Measurements from ENCODE around the gene LEP.

LEP gene

GRCh38 chr7:128242661-128243060, 1.6 kb downstream of the LEP start:
- no peak overlapping the region for H3K4me3 ChIP-seq (ENCODE audit: low read depth, low read length)
- no peak for DNase-seq (ENCODE audit: low read depth)

DNA sequence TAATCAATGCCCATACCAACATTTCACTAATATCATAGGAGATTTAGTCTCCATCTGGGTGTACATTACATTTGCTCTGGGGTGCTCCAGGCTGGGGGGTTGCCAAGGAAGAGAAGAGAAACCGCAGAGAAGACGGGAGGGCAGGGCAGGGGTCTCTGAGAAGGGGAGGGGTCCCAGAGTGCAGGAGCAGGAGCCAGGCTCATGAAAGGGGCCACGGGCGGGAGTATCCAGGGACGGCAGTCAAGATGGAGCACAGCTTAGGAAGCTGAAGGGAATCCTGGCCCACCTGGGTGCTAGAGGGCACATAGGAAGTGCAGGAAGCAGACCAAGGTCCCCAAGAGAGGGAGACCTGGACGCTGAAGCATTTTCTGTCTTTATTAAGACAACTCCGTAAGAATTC, 2.2 kb downstream of the LEP start:
- H3K4me3 ChIP-seq (ENCODE audit: low read depth, low read length): no peak overlapping the region

GRCh38 chr7:128244861-128245260, 3.8 kb downstream of the LEP start:
- no peak for DNase-seq (ENCODE audit: low read depth)
- no peak overlapping the region for H3K4me3 ChIP-seq (ENCODE audit: low read depth, low read length)

More for the DNA sequence above, 2.2 kb downstream of the LEP start:
- no peak for DNase-seq (ENCODE audit: low read depth)

DNA sequence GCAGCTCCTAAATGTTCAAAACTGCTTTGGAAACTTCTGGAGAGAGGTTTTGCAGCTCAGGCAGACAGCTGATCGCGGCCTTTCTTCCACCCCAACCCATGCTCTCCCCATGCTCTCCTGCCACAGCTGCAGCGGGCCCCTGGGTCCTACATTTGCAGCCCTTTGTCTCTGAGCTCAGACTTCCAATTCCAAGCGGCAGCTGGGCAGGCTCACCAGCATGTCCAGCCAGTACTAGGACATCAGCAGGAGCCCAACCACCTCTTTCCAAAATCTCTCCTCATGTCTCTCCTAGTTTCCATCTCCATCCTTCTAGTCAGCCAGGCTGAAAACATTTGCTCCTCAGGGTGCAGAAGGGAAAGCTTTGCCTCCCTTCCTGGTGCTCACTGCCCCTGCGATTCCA, 6.0 kb downstream of the LEP start:
- H3K4me3 ChIP-seq (ENCODE audit: low read depth, low read length): no peak overlapping the region
- DNase-seq (ENCODE audit: low read depth): no peak

DNA sequence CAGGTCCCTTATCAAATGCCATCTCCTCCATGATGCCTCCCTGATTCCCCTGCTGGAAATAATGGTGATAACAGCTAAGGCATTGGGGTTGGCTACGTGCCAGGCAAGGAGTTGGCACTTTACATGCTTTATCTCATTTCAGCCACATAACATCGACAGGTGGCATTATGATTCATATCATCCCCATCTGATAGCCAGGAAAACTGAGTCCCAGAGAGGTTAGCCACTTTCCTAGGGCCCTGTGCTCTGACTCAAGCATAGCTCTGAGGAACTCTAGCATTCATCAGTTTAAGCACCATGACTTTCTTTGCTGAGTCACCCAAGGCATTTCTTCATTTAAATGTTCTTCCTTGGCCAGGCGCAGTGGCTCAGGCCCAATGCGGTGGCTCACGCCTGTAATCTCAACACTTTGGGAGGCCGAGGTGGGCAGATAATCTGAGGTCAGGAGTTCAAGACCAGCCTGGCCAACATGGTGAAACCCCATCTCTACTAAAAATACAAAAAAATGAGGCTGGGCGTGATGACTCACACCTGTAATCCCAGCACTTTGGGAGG, 6.6 kb downstream of the LEP start:
- DNase-seq (ENCODE audit: low read depth): no peak
- no peak overlapping the region for H3K4me3 ChIP-seq (ENCODE audit: low read depth, low read length)

- H3K4me3 ChIP-seq (ENCODE audit: low read depth, low read length): no peak overlapping the region
- DNase-seq (ENCODE audit: low read depth): no peak
Observed at GRCh38 chr7:128251337-128251736, 10.3 kb downstream of the LEP start.

DNA sequence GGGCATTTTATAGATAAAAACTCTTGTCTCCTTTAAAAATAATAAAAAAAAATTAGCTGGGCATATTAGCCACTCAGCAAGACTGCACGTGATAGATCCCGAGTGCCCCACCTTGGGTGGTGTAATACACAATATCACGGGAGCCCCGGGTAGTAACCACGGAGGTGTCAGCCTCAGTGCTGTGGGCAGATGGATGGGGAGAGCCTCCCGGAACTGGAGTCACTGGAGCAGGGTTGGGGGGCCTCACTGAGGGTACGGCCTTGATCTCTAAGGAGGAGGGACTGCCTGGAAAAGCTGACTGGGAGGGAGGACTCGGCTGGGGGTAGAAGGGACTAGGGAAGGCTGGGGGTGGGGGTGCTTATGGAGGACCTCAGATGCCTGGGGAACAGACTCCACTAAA, 12.6 kb downstream of the LEP start:
- no peak overlapping the region for H3K4me3 ChIP-seq (ENCODE audit: low read depth, low read length)
- DNase-seq (ENCODE audit: low read depth): no peak

DNA sequence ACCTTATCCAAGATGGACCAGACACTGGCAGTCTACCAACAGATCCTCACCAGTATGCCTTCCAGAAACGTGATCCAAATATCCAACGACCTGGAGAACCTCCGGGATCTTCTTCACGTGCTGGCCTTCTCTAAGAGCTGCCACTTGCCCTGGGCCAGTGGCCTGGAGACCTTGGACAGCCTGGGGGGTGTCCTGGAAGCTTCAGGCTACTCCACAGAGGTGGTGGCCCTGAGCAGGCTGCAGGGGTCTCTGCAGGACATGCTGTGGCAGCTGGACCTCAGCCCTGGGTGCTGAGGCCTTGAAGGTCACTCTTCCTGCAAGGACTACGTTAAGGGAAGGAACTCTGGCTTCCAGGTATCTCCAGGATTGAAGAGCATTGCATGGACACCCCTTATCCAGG, 13.4 kb downstream of the LEP start:
- no peak for DNase-seq (ENCODE audit: low read depth)
- H3K4me3 ChIP-seq (ENCODE audit: low read depth, low read length): no peak overlapping the region

GRCh38 chr7:128255271-128255670, 14.2 kb downstream of the LEP start:
- no peak overlapping the region for H3K4me3 ChIP-seq (ENCODE audit: low read depth, low read length)
- DNase-seq (ENCODE audit: low read depth): no peak

DNA sequence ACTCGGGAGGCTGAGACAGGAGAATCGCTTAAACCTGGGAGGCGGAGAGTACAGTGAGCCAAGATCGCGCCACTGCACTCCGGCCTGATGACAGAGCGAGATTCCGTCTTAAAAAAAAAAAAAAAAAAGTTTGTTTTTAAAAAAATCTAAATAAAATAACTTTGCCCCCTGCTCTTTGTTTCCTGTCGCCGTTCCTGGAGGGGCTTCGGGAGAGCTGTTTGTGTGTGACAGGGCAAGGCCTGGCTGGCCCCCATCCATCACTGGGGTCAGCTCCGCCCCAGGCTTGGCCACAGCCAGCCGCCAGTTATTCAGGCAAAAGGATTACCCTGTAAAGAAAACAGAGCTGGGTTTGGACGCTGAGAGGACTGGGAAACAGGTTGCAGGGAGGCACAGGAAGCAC, 16.4 kb downstream of the LEP start:
- no peak overlapping the region for H3K4me3 ChIP-seq (ENCODE audit: low read depth, low read length)
- DNase-seq (ENCODE audit: low read depth): no peak

DNA sequence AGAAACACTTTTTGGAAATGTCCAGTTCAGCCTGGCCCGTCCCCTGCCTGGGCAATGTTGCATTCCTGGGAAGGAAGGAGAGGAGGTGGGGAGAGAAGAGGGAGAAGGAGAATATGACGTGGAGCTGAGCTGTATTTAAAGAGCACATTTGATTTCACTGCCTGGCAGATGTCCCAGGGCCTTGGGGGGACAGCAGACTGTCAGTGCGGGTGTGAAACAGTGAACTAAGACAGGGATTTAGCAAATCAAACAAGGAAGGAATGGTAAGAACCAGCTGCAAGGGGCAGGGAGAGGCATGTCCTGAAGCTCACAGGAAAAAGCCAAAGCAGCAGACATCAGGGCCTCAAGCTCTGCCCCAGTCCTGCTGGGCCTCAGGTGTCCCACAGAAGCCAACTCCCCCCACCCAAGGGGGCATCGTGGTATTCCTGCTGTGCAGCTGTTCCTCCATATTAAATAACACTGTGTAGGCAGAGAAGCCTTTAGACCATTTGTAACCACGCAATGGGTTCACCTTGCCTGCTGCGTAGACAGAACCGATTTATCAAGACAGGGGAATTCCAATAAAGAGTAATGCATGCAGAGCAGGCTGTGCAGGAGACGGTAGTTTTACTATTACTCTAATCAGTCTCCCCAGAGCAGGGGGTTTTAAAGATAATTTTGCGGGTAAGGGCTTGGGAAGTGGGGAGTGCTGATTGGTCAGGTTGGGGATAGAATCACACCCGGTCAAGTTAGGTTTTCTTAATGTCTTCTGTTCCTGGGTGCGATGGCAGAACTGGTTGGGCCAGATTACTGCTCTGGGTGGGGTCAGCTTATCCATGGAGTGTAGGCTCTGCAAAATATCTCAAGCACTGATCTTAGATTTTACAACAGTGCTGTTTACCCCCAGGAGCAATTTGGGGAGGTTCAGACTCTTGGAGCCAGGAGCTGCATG, 18.3 kb downstream of the LEP start:
- peak; percentile 51 for DNase-seq (ENCODE audit: low read depth)
- H3K4me3 ChIP-seq (ENCODE audit: low read depth, low read length): no peak overlapping the region

DNA sequence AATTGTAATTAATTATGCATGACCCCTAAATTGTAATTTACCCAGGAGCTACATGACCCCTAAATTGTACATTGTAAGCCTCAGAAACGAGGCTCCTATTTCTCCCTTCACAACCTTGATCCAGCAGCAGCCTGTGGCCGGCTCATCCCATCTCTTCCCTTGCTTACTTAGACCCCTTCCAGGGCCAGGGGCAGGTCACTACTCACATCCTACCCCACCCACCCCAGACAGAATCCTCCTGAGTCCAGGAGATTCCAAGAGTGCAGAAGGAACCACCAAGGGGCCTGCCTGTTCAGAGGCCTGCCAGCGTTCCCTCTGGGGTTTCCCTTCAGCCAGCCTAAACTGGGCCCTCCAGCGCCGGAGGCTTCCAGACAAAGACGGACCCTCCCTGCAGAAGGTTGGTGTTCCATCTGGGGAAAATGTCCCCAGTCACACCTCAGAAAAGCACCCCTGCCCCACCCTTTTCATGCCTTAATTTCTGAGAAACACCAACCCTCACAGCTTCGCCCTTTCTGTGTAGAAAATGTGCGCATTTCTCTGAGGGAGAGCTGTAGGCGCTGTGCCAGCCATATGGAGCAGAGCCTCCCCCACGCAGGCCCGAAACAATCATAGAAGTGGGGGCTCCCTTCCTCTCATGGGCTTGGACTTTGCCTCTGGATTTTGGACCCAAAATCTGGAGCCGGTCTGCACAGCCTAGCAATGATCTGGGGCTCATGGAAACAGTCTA, 19.2 kb downstream of the LEP start:
- H3K4me3 ChIP-seq (ENCODE audit: low read depth, low read length): no peak overlapping the region
- no peak for DNase-seq (ENCODE audit: low read depth)

GRCh38 chr7:128262273-128263028, 21.4 kb downstream of the LEP start:
- no peak overlapping the region for H3K4me3 ChIP-seq (ENCODE audit: low read depth, low read length)
- no peak for DNase-seq (ENCODE audit: low read depth)

GRCh38 chr7:128263420-128263819, 22.3 kb downstream of the LEP start:
- no peak for DNase-seq (ENCODE audit: low read depth)

DNA sequence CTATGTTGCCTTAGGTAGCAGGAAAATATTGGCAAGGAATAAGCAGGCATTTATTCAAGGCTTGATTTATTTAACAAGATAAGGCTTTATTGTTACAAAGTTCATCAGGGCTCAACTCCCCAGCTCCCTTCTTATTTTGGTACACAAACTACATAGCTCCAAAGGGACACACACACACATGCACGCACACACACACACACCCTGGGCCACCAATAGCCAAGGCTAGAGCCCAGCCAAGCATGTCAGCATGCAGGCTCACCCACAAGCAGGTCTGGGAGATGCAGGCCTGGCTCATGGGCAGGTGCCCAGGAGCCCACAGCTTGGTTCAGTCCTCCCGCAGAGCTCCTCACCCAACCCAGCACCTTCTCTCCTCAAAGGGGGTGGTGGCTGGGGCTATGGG, 23.4 kb downstream of the LEP start:
- DNase-seq (ENCODE audit: low read depth): no peak
- no peak overlapping the region for H3K4me3 ChIP-seq (ENCODE audit: low read depth, low read length)

More at GRCh38 chr7:128263420-128263819, 22.3 kb downstream of the LEP start:
- no peak overlapping the region for H3K4me3 ChIP-seq (ENCODE audit: low read depth, low read length)

- H3K4me3 ChIP-seq (ENCODE audit: low read depth, low read length): no peak overlapping the region
- DNase-seq (ENCODE audit: low read depth): no peak
Observed at GRCh38 chr7:128265156-128265905, 24.3 kb downstream of the LEP start.

DNA sequence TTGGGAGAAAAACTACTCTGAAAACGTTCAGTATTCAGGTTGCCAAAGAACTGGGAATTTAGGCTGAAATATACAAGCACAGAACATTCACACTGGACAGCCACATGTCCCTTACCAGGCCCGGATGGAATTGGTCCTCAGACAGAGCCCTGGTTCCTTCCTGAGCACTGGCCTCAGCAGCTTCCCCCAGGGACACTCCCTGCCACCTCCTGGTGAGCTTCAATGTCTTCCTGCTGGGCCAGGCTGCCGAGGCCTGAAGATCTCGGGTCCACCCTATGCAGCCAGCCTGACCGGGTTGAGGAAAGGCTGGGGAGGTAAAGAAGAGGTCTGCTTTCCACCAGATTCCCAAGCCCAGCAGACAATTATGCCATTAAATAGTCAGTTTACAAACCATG, 24.8 kb downstream of the LEP start:
- DNase-seq (ENCODE audit: low read depth): no peak
- no peak overlapping the region for H3K4me3 ChIP-seq (ENCODE audit: low read depth, low read length)

- H3K4me3 ChIP-seq (ENCODE audit: low read depth, low read length): no peak overlapping the region
- DNase-seq (ENCODE audit: low read depth): no peak
Observed at GRCh38 chr7:128266529-128266882, 25.4 kb downstream of the LEP start.

GRCh38 chr7:128266883-128267594, 26.0 kb downstream of the LEP start:
- H3K4me3 ChIP-seq (ENCODE audit: low read depth, low read length): peak overlapping the region; percentile 27
- DNase-seq (ENCODE audit: low read depth): peak; percentile 45
